CD14-positive monocyte (primary cell): ENCODE measurements around the gene ACOT11. TPM values are rescaled to one million over a fixed set of nuclear protein-coding genes. Genes with fewer than 3 reads are reported as not detected.

ENCODE experiments used
- DNase-seq, 3 donors: peaks; one replicate each; pipeline ENCODE4 v3.0.0-alpha.2; 2011 to 2022
- H2AFZ ChIP-seq: 2 replicates; pipeline ENCODE4 v1.6.0; 2012; ENCODE audit warnings: mild to moderate bottlenecking, low read depth, low read length, inconsistent platforms; ENCODE audit not compliant: insufficient read depth, poor library complexity, severe bottlenecking
- H3K27ac ChIP-seq, 2 donors: 1 replicate in 1 of 2; 2 replicates in 1 of 2; pipeline ENCODE4 v1.5.1; 2012 to 2013; ENCODE audit warnings: low read length in 2 of 2, control low read depth in 1 of 2, inconsistent platforms in 1 of 2, low read depth in 1 of 2, mild to moderate bottlenecking in 1 of 2
- H3K27me3 ChIP-seq, 2 donors: one replicate each; pipeline versions ENCODE4 v1.6.0 to v1.6.1; 2011 to 2013; ENCODE audit warnings: low read length in 2 of 2; ENCODE audit not compliant: control insufficient read depth in 2 of 2, insufficient read depth in 2 of 2
- H3K36me3 ChIP-seq, 2 donors: replicated peaks in 1 of 2; 1 replicate in 1 of 2; 2 replicates in 1 of 2; pipeline versions ENCODE4 v1.5.1 to v1.6.1; 2012 to 2013; ENCODE audit warnings: low read length in 2 of 2, control low read depth in 1 of 2, inconsistent platforms in 1 of 2, mild to moderate bottlenecking in 1 of 2; ENCODE audit not compliant: insufficient read depth in 2 of 2, control insufficient read depth in 1 of 2
- H3K4me1 ChIP-seq, 2 donors: 1 replicate in 1 of 2; 2 replicates in 1 of 2; pipeline versions ENCODE4 v1.5.1 to v1.6.1; 2012 to 2013; ENCODE audit warnings: low read length in 2 of 2, control low read depth in 1 of 2, inconsistent platforms in 1 of 2, mild to moderate bottlenecking in 1 of 2, moderate library complexity in 1 of 2; ENCODE audit not compliant: insufficient read depth in 2 of 2, control insufficient read depth in 1 of 2
- H3K4me2 ChIP-seq: replicated peaks from 2 replicates; pipeline ENCODE3; 2012; ENCODE audit warnings: low read length, moderate library complexity, mild to moderate bottlenecking; ENCODE audit not compliant: poor library complexity, severe bottlenecking; ENCODE audit errors: extremely low read depth
- H3K4me3 ChIP-seq, 3 experiments: fragments of 200-600 bp in 1 of 3; sonication (generic) in 1 of 3; replicated peaks in 1 of 3; 1 replicate in 2 of 3; 2 replicates in 1 of 3; pipeline ENCODE4 v1.5.1; 2011 to 2013; ENCODE audit warnings: low read length in 3 of 3, mild to moderate bottlenecking in 3 of 3, control low read depth in 2 of 3, low read depth in 2 of 3, inconsistent platforms in 1 of 3, moderate library complexity in 1 of 3
- H3K79me2 ChIP-seq: 2 replicates; pipeline ENCODE4 v1.6.0; 2012; ENCODE audit warnings: mild to moderate bottlenecking, control low read depth, inconsistent platforms, low read length, moderate library complexity; ENCODE audit not compliant: insufficient read depth
- H3K9ac ChIP-seq: 2 replicates; pipeline ENCODE4 v1.6.0; 2017; ENCODE audit warnings: low read length, mild to moderate bottlenecking; ENCODE audit not compliant: insufficient read depth, poor library complexity, severe bottlenecking
- H3K9me3 ChIP-seq, 2 donors: replicated peaks in 1 of 2; 1 replicate in 1 of 2; 2 replicates in 1 of 2; pipeline versions ENCODE4 v1.5.1 to v1.6.1; 2012 to 2013; ENCODE audit warnings: low read length in 2 of 2, control low read depth in 1 of 2; ENCODE audit not compliant: control insufficient read depth in 1 of 2, insufficient read depth in 1 of 2
- H4K20me1 ChIP-seq: 2 replicates; pipeline ENCODE4 v1.6.0; 2012; ENCODE audit warnings: mild to moderate bottlenecking, low read length, control low read depth, moderate library complexity; ENCODE audit not compliant: insufficient read depth
- H3K27ac Mint-ChIP-seq, 7 donors: one replicate each; pipeline ENCODE4 v1.8.0; 2020; ENCODE audit warnings: mild to moderate bottlenecking in 7 of 7, mixed read lengths in 7 of 7, moderate library complexity in 6 of 7, inconsistent platforms in 2 of 7
- H3K27me3 Mint-ChIP-seq, 3 donors: one replicate each; pipeline ENCODE4 v1.8.0; 2021 to 2022; ENCODE audit warnings: low read depth in 3 of 3, mild to moderate bottlenecking in 3 of 3, mixed read lengths in 3 of 3, moderate library complexity in 3 of 3, inconsistent platforms in 1 of 3
- H3K36me3 Mint-ChIP-seq, 2 donors: one replicate each; pipeline ENCODE4 v1.8.0; 2020; ENCODE audit warnings: mixed read lengths in 2 of 2, inconsistent platforms in 1 of 2, mild to moderate bottlenecking in 1 of 2
- H3K4me1 Mint-ChIP-seq: one replicate; pipeline ENCODE4 v1.8.0; 2020; ENCODE audit warnings: mild to moderate bottlenecking, mixed read lengths
- H3K4me3 Mint-ChIP-seq, 2 donors: one replicate each; pipeline ENCODE4 v1.8.0; 2020; ENCODE audit warnings: mild to moderate bottlenecking in 2 of 2, mixed read lengths in 2 of 2, moderate library complexity in 1 of 2
- H3K9me3 Mint-ChIP-seq, 7 donors: one replicate each; pipeline ENCODE4 v1.8.0; 2020 to 2022; ENCODE audit warnings: mixed read lengths in 7 of 7, mild to moderate bottlenecking in 6 of 7, moderate library complexity in 6 of 7, inconsistent platforms in 2 of 7
- WGBS: methylation state at CpG from one replicate; pipeline ENCODE4 v1.1.5; 2013; ENCODE audit warnings: missing lambda C conversion rate; ENCODE audit not compliant: insufficient coverage; 5-methylcytosine and 5-hydroxymethylcytosine counted together
- intact Hi-C, 2 donors: fragments of 100-400 bp; cut with micrococcal nuclease; formaldehyde crosslinking; loops; one replicate each; pipeline versions ENCODE4 v1.15.0 to v1.15.1; 2023
- polyA plus RNA-seq, 3 donors: library from polyadenylated mRNA; depleted of rRNA in 1 of 3; unstranded in 2 of 3; stranded (reverse) in 1 of 3; fragments of 300-500 nt in 2 of 3; fragments of >200 nt in 1 of 3; fragmentation: Illumina TruSeq in 2 of 3; gene quantifications; 1 replicate in 2 of 3; 2 replicates in 1 of 3; pipeline ENCODE4 v1.2.3, GENCODE V29; 2012 to 2021
- TF ChIP-seq, protein P1 (sequence below): fragments of 200-600 bp; IDR thresholded peaks from one replicate; pipeline ENCODE4 v1.8.0; 2022; ENCODE audit warnings: antibody characterized with exemption, mild to moderate bottlenecking

The ACOT11 gene
- polyA plus RNA-seq, 3 donors, result 0.18 to 2.1 (median 0.79) TPM

GRCh38 chr1:54574158-54574778, 26.2 kb downstream of the ACOT11 start:
- Histone ChIP-seq H3K9me3 (no peaks in the 10 kb centered on the region), H3K27me3 (no peaks in the 10 kb centered on the region), H3K36me3 (no peaks in the 10 kb centered on the region), H3K79me2 (no peaks in the 10 kb centered on the region), H3K4me3 (no peak overlapping the region), H3K4me2 (no peak overlapping the region), H2AFZ (no peak overlapping the region), H3K4me1 (peaks cover 11 to 14% of the 10 kb centered on the region in 2 donors), H3K9ac (no peak overlapping the region), H4K20me1 (no peaks in the 10 kb centered on the region), H3K27ac (no peak overlapping the region)
- no peak overlapping the region for H3K27ac Mint-ChIP-seq
- TF ChIP-seq, protein P1, sequence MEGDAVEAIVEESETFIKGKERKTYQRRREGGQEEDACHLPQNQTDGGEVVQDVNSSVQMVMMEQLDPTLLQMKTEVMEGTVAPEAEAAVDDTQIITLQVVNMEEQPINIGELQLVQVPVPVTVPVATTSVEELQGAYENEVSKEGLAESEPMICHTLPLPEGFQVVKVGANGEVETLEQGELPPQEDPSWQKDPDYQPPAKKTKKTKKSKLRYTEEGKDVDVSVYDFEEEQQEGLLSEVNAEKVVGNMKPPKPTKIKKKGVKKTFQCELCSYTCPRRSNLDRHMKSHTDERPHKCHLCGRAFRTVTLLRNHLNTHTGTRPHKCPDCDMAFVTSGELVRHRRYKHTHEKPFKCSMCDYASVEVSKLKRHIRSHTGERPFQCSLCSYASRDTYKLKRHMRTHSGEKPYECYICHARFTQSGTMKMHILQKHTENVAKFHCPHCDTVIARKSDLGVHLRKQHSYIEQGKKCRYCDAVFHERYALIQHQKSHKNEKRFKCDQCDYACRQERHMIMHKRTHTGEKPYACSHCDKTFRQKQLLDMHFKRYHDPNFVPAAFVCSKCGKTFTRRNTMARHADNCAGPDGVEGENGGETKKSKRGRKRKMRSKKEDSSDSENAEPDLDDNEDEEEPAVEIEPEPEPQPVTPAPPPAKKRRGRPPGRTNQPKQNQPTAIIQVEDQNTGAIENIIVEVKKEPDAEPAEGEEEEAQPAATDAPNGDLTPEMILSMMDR, result no peak
- peaks cover 0 to 3% (median 0%) of the 10 kb centered on the region in 3 donors for H3K27me3 Mint-ChIP-seq
- no peak overlapping the region for H3K4me3 Mint-ChIP-seq
- peaks cover 20% of the 10 kb centered on the region for H3K4me1 Mint-ChIP-seq
- DNase-seq, result no peak
- intact Hi-C loops, result no loop called here
- peaks cover 0 to 2% of the 10 kb centered on the region in 2 donors for H3K36me3 Mint-ChIP-seq
- H3K9me3 Mint-ChIP-seq, result no peaks in the 10 kb centered on the region
- WGBS, result 95% methylated on average over 5 of the region's 12 CpGs

GRCh38 chr1:54575161-54575560, 27.1 kb downstream of the ACOT11 start:
- 93% methylated on average over 1 of the region's 3 CpGs for WGBS
- intact Hi-C loops, result no loop called here
- no peak overlapping the region for H3K4me2 ChIP-seq
- H3K9me3 ChIP-seq, result no peaks in the 10 kb centered on the region
- Mint-ChIP-seq H3K9me3 (no peaks in the 10 kb centered on the region), H3K27ac (peak overlapping the region in 1 of 7 donors; percentile 36), H3K27me3 (peaks cover 0 to 3% (median 0%) of the 10 kb centered on the region in 3 donors), H3K36me3 (peaks cover 0 to 2% of the 10 kb centered on the region in 2 donors), H3K4me3 (no peak overlapping the region), H3K4me1 (peaks cover 20% of the 10 kb centered on the region)
- H3K36me3 ChIP-seq, result no peaks in the 10 kb centered on the region
- H3K9ac ChIP-seq, result no peak overlapping the region
- TF ChIP-seq, protein P1, result no peak
- H3K79me2 ChIP-seq, result no peaks in the 10 kb centered on the region
- H4K20me1 ChIP-seq, result no peaks in the 10 kb centered on the region
- peaks cover 11 to 14% of the 10 kb centered on the region in 2 donors for H3K4me1 ChIP-seq
- no peak overlapping the region for H3K27ac ChIP-seq
- H3K27me3 ChIP-seq, result no peaks in the 10 kb centered on the region
- no peak overlapping the region for H3K4me3 ChIP-seq
- DNase-seq, result no peak
- H2AFZ ChIP-seq, result no peak overlapping the region
